NCI-H2196 treated with DMSO at 0.1 percent for 48 hours (cell line): ENCODE results near the gene AQP6.

ENCODE experiments used
- DNase-seq: peaks from one replicate; lab custom pipeline; 2025; ENCODE audit not compliant: unreplicated experiment; lab: John Stamatoyannopoulos, UW

Gene AQP6, protein sequence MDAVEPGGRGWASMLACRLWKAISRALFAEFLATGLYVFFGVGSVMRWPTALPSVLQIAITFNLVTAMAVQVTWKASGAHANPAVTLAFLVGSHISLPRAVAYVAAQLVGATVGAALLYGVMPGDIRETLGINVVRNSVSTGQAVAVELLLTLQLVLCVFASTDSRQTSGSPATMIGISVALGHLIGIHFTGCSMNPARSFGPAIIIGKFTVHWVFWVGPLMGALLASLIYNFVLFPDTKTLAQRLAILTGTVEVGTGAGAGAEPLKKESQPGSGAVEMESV

DNA sequence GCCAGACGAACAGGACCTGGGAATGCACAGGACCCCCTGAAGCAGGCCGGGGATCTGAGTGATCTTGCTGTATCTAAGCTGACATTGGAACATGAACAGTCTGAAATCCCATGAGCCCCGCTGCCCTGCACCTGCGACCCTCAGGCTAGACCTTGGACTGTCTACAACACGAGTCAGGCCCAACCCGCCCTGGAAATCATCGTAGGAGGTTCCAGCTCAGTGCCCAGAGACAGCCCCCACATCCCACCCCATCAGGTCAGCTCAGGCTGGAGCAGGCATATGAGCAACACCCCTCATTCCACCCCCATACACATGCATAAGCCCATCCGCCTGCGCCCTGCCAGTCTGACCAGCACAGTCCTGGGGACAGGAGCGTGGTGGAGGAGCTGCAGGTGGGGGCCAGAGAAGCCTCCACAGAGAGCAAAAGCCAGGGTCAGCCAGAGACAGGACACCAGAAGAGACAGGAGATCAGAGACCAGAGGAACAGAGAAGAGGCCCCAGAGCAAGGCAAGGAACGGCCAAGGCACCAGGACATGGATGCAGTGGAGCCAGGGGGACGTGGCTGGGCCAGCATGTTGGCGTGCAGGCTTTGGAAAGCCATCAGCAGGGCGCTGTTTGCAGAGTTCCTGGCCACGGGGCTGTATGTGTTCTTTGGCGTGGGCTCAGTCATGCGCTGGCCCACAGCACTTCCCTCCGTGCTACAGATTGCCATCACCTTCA lies at the start of gene AQP6:
TSS of gene AQP6 (plus strand) at position 307 of the 720 bp plus-strand sequence. CDS start at position 534, 227 bp downstream.
- no peak for DNase-seq

DNA sequence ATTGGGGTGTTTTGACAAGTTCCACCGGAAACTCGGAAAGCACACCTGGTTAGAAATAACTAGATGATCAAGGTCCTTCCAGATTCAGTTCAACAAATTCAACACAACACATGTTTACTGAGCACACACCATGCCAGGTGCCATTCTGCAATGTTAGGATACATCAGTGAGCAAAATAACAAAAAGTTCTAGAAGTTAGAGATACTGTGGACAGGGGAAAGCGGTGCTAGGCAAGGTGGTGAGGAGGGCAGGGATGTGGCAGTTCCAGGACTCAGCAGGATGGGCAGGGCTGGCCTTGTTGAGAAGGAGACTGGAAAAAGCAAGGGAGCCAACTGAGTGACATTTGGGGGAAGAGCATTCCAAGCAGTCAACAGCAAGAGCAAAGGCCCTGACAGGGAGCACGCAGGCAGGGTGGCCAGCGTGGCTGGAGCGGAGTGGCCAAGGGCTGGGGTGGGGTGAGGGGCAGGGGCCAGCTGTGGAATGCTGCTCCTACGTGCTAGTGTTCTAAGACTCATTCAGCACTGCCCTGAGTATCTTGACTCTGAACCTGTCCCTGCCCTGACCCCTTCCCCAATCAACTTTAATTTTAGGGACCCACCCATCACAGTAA lies 49.6 kb upstream of the AQP6 start:
- DNase-seq, result no peak

DNA sequence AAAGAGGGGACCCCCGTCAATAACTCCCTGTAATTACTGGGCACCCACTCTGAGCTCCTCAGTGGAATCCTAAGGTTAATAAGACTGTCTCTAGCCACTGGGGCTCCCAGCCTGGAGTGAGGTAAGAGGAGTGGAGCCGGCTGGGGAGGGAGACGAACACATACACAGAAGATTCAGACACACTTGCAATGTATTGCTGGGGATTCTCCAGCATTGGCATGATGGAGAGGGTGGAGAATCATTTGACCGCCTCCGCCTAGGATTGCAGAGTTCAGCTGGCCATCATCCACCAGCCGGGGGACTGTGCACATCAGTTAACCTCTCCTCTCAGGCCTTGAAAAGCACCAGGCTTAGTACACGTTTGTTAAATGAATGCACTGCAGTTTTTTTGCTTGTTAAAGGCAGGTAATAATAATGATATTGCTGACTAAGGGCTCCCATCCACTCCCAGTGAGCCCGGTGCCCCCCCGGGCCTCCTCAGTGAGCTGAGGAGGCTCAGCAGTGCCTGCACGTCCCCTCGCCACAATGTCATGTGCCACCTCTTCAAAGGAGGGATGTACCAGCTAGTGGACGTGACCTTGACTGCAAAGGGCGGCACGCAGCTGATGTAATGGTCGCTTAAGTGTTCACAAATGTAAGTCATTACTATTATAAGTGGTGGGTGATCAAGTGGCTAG lies 48.7 kb upstream of the AQP6 start:
- DNase-seq, result no peak

DNA sequence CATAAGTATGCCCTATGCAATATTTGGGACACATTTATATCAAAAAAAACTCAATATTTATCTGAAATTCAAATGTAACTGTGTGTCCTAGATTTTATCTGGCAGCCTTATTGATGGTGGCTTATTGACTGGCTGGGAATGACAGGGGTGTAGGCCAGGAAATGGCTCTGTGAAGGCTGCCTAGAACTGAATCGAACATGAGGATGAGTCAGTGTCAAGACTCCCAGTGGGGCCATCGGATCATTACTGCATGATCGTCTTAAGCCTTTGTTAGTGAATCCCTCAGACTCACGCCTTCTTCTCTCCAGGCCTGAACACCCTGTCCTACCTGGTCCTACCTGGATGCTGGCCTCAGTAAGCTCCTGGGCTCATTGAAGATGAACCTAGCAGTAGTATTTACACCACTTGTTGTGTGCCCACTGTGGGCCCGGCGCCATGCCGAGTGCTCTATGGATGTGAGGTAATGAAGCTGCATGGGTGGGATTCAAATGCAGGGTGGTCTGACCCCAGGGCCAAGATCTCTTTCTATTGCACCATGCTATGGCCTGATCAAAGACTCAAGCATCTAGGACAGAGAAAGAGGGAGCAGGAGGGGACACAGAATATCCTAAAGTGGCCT lies 48.0 kb upstream of the AQP6 start:
- no peak for DNase-seq

DNA sequence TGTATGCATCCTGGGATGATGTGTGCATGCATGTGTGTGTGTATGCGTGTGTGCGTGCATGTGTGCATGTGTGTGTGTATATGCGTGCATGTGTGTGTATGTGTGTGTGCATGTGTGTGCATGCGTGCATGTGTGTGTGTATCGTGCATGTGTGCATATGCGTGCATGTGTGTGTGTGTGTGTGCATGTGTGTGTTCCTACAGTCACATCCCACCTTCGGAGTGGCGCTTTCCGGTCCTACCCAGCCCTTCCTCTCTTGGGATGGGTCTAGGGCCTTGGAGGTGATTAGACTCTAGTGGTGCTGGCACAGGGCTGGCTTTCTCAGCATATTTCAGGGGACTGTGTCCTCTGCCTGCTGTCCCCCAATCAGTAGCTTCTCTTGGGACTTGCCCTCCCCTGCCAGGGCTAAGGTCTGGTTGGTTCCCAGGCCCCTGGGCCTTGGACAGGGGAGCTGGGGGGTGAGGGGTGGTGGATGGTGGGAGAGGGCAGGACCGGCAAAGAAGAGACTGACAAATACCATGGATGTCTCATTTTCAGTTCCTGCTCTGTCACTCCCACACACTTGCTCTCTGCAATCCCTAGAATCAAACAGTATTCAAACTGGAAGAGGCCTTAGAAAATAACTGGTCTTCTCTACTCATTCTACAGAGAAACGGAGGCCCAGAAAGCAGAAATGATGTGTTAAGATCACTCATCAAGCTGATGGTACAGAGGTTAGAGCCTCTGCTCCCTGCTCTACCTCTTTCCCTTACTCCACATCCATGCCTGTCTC lies 47.1 kb upstream of the AQP6 start:
- DNase-seq, result no peak

DNA sequence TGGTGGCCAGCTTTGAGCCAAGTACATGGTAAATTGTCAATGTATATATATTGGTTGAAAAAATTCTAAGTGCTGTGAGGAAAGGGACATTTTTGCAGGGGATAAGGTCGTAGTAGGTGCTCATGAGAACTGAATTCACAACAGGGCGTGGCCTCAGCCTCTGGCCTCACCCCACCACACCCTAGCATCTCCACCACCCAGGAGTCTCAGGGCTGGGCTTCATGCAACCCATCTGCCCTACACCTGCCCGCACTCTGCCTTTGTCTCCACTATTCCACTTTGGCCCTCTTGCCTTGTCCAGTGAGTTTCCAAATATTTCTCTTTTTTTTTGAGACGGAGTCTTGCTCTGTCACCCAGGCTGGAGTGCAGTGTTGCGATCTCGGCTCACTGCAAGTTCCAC lies 44.3 kb upstream of the AQP6 start:
- DNase-seq, result no peak

DNA sequence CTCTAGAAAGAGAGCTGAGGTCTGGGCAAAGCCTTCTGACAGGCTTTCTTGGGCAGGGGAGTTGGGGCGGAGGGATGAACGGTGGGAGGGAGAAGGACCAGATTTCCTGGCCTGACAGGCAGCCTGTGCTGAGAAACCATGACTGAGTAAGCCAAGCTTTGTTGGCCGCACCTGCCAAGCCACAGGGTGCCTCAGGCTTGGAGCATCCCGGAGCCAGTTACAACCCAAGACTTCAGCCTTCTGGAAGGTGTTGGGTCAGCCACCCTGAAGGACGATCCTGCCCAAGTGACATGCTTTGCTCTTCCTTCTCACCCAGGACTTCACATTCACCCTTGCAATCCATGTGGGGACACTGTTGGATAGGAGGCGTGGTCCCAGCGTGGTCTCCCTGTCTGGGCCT lies 43.2 kb upstream of the AQP6 start:
- no peak for DNase-seq

DNA sequence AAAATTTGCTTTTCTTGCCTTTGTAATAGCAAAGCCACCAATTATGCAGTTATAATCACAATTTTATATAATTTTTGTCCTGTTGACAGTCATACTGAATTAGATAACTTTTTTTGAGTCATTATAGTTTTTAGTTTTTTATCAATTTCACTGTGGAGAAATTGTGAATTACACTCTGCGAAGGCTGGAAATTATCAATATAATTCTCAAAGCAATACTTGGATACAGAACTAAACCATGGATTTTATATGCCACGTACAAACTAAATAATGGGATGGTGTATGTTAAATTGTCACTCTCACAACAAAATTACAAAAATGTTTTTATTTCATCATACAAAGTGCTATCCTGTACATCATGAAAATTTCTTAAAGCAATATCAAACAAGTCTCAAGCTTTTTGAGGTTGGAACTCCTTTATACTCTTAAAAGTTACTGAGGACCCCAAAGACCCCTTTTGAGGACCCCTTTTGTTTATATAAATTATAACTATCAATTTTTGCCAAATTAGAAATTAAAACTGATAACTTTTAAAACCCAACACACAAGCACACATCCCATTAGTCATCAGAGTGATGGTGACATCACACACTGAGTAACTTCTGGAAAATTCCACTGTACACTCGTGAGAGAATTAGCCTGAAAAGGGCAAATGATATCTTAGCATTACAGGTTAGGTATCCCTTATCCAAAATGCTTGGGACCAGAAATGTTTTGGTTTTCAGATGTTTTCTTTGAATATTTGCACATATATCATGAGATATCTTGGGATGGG lies 42.0 kb upstream of the AQP6 start:
- DNase-seq, result no peak

DNA sequence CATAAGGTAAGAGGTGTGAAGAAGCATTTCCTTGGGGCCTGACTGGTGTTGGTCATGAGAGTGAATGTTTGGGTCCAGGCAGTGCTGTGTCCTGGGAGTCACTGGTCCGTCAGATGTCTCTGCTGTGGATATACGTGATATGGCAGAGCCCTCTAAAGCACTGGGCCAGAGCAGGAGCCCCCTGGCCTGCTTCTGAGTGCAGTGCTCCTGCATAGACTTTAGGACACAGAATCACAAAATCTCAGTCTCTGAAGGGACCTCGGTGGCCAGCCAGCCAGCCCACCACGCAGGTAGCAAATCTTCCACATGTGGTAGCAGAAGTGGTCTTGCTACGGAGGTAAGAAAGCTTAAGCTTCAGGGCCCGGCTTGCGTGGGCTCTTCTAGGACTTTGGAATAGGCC lies 40.7 kb upstream of the AQP6 start:
- no peak for DNase-seq

DNA sequence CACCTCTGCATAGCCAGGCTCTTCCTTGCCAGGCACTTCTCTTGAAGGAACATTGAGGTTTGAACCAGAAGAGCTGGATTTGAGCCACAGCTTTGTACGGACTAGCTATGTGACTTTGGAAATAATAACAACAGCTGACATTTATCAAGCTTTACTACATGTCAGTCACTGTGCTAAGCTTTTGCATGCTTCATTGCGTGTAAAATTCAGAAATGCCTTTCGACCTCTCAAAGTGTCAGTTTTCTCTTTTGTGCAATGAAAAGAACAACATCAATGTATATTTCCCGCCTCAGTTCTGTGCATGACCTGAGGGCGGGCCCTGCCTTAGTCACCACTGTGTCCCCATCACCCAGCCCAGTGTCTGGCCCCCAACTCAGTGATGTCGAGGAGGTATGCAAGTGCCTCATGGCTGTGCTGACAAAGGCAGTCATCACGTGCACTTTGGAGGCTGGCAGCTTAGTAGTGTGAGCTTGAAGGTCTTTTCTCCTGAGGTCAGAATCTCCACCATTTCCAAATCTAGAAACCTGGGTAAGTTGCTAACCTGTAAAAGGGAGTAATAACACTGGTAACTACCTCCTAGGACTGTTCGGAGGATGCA lies 40.1 kb upstream of the AQP6 start:
- no peak for DNase-seq

DNA sequence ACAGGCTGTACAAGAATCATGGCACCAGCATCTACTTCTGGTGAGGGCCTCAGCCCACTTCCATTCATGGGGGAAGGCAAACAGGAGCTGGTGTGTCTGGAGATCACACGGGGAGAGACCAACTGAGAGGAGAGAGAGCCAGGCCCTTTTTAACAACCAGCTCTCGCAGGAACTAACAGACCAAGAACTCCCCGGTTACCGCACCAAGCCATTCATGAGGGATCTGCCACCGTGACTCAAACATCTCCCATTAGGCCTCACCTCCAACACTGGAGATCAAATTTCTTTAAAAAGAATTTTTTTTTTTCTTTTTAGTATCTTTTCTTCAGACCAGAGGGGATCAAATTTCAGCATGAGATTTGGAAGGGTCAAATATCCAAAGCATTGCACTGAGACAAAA lies 39.0 kb upstream of the AQP6 start:
- DNase-seq, result no peak

DNA sequence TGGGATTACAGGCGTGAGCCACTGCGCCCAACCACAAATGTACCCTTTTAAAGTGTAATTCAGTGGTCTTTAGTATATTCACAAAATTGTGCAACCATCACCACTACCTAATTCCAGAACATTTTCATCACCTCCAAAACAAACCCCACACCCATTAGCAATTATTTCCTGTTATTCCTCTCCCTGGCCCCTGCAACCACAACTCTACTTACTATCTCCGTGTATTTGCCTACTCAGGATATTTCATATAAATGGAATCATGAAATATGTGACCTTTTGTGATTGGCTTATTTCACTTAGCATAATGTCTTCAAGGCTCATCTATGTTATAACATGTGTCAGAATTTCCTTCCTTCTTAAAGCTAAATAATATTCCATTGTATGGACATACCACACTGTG lies 38.2 kb upstream of the AQP6 start:
- no peak for DNase-seq

DNA sequence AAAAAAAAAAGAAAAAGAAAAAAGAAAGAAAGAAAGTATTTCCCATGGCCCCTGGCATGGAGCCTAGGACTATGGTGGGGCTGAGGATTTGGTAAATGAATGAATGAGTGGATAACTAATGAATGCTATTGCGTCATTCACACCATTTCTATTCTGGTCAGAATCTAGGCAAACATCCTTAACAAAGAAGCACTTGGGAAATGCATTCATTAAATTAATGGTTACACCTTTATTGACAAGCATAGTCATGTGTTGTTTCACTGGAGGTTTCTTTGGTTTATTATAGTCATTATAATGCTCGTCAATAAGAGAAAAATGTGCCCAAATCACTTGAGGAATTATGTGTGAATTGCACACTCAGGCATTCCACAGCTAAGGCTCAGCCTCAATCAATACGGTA lies 35.8 kb upstream of the AQP6 start:
- DNase-seq, result no peak

DNA sequence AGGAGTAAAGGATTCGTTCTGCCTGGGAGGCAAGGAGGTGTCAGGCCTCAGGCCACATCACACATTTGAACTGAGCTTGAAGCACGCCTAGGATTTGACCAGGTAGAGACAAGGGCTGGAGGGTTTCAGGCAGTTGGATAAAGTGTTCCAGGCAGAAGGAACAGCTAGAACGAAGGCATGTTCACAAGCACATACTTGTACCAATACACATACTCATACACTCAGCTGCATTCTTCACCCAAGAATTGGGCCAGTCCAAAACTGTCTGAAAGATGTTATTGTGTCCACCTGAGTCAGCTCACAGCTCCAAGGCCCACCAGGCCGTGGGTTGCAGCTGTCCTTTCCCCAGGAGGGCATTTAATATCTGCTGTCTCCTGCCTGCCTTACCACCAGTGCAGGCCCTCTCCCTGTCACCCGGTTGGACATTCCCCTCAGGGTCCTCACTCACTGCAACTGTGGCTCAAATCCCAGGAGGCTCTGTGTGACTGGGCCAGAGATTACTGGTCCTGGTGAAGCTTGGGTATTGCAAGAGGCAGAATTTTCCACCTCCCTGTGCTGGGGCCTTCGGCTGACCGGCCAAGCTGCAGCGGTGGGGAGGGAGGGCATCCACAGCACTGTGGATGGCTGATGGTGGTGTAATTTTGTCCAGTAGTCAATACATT lies 35.0 kb upstream of the AQP6 start:
- DNase-seq, result no peak

DNA sequence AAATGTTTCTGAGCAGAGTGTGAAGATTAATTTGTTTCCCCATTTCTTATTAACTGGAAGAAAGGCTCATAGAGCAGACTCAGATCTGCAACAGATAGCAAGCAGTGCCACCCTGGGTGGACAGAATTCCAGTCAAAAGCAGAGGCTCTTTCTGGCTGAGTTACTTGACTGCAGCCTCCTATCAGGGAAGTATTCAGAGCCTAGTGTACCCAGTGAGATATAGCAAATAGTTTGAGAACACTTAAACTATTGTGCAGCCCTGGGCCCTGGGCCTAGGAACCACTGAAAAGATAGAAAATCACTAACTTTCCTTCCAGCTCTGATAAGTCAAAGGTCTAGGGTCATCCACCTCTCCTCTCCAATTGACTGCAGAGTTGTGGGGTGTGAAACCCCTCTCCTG lies 33.4 kb upstream of the AQP6 start:
- no peak for DNase-seq

DNA sequence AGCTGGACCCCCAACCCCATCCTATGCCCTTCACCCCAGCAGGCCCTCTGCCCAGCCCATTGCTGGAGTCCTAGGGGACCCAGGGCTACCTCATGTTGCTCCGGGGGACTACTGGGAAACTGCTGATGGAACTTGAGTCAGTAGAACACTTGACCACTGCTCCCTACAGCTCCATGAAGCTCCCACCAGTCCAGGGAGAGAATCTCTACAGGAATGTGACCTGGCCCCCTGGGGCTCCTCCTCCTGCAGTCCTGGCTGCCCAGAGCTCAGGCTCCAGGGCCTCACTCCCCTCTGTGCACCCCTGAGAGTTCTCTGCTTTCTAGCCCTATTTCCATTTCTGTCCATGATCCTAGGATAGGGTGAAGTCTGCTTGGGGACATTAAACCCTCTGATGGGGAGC lies 33.0 kb upstream of the AQP6 start:
- no peak for DNase-seq

DNA sequence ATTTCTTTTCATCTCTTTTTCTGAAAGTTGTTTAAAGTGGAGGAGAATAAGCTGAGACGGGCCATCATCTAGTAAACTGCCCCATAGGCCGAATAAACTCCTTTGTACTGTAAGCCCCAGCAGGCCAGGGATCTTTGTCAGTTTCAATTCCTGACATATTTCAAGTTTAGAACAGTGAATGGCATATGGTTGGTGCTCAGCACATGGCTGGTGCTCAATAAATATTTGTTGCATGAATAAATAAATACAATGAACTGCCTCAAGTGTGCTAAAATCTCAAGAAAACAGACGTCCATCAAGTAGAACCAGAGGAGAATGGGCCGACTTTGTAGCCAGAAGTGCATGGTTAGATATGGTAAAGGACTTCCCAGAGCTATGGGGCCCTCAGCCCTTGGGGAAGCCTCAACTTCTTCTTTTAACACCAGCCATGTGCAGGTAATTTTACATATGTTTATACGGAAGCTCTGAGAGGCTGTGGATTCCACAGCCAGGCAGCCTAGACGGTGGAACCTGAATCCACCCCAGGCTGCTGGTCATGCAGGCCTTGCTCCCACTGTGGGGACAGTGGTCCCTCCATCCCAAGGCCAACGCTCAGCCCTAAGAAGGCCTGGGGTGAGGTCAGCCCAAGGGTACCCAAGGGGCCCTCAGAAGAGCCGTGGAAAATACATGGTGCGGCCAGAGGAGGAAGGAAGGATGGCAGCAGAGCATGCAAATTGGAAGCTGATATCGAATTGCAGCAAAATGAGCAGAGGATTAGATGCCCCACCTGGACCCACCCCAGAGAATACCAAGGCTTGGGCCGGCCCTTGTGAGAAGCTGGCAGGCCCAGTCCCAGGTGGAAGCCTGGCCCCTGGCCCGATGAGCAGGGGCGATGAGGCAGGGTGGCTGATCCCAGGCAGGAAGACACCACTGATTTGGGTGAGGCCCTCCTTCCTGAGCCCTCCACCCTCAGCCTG lies 30.9 kb upstream of the AQP6 start:
- no peak for DNase-seq

DNA sequence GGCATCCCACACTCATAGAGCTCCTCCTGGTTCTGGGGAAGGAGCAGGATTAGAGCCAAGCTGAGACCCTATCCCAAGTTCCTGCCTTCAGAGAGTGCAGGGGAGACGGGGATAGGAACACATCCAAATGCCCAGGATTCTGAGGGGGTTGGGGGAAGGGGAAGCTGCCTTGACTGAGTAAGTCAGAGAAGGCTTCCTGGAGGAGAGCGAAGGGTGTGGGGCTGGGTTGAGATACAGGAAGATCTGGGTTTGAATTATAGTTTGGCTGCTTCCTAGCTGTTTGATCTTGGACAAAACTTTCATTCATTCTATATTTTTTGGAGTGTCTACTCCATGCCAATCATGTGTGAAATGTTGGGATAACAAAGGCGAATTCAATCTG lies 30.2 kb upstream of the AQP6 start:
- DNase-seq, result no peak
